Measurements from ENCODE around the gene TENT5C.
A peak's percentile ranks its signal among the peaks of the same experiment; 100 is the strongest.

DNA sequence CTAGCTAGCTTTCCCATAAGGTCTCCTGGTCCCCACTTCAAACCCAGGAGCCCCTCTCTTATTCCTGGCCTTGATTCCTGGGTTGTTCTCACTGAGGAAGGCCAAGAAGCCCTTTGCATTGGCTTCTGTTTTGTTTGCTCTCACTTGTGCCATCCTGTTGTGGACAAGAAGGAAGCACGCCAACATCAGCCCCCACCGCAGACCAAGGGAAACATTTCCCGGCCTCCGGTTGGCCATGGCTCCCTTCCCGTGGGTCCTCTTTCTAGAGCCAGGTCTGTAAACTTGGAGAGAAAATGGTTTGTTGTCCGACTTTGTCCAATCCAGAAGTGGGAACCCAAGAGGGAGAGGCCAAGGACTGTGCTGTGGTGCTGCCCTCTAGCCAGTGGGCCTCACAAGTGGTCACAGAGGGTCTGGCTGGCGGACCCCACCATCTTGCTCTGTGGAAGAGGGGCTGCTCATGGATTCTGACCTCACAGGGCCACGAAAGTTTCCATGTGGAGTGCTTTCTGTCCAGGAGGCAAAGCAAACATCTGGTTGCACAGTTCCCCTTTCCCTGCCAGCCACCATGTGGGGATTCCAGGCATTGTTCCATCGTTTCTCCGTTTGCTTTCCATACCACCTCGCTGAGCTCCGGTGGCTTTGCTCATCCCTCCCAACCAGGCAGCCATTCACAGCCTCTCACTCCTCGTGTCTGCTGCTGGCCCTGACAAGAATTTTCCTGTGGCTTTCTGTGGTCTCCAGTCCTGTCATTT, 18.9 kb upstream of the TENT5C start:
- TF ChIP-seq SAFB2 (IDR thresholded peaks at IDR 0.05; ENCODE audit: borderline replicate concordance, low read depth, low read length, severe bottlenecking), result no peak
- TF ChIP-seq, protein P1, sequence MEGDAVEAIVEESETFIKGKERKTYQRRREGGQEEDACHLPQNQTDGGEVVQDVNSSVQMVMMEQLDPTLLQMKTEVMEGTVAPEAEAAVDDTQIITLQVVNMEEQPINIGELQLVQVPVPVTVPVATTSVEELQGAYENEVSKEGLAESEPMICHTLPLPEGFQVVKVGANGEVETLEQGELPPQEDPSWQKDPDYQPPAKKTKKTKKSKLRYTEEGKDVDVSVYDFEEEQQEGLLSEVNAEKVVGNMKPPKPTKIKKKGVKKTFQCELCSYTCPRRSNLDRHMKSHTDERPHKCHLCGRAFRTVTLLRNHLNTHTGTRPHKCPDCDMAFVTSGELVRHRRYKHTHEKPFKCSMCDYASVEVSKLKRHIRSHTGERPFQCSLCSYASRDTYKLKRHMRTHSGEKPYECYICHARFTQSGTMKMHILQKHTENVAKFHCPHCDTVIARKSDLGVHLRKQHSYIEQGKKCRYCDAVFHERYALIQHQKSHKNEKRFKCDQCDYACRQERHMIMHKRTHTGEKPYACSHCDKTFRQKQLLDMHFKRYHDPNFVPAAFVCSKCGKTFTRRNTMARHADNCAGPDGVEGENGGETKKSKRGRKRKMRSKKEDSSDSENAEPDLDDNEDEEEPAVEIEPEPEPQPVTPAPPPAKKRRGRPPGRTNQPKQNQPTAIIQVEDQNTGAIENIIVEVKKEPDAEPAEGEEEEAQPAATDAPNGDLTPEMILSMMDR (IDR thresholded peaks at IDR 0.05 in 2 of 3, conservative IDR thresholded peaks at IDR 0.05 in 1 of 3; ENCODE audit: insufficient read depth in 2 of 3, low read depth in 1 of 3, low read length in 3 of 3), result peak in 2 of 3 experiments; percentile 15 to 28; a peak in 3 of 6 replicates
- no peak for TF ChIP-seq EZH2 (IDR thresholded peaks at IDR 0.05; ENCODE audit: borderline replicate concordance, low read depth, low read length)
- TF ChIP-seq BMI1 (IDR thresholded peaks at IDR 0.05; ENCODE audit: low read length), result no peak
- TF ChIP-seq, protein P2, sequence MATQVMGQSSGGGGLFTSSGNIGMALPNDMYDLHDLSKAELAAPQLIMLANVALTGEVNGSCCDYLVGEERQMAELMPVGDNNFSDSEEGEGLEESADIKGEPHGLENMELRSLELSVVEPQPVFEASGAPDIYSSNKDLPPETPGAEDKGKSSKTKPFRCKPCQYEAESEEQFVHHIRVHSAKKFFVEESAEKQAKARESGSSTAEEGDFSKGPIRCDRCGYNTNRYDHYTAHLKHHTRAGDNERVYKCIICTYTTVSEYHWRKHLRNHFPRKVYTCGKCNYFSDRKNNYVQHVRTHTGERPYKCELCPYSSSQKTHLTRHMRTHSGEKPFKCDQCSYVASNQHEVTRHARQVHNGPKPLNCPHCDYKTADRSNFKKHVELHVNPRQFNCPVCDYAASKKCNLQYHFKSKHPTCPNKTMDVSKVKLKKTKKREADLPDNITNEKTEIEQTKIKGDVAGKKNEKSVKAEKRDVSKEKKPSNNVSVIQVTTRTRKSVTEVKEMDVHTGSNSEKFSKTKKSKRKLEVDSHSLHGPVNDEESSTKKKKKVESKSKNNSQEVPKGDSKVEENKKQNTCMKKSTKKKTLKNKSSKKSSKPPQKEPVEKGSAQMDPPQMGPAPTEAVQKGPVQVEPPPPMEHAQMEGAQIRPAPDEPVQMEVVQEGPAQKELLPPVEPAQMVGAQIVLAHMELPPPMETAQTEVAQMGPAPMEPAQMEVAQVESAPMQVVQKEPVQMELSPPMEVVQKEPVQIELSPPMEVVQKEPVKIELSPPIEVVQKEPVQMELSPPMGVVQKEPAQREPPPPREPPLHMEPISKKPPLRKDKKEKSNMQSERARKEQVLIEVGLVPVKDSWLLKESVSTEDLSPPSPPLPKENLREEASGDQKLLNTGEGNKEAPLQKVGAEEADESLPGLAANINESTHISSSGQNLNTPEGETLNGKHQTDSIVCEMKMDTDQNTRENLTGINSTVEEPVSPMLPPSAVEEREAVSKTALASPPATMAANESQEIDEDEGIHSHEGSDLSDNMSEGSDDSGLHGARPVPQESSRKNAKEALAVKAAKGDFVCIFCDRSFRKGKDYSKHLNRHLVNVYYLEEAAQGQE (IDR thresholded peaks at IDR 0.05; ENCODE audit: borderline replicate concordance), result no peak
- TF ChIP-seq, protein P2 (CRISPR knock-in tag; IDR thresholded peaks at IDR 0.05; ENCODE audit: low read depth), result no peak
- no peak for TF ChIP-seq CBFB (CRISPR knock-in tag; IDR thresholded peaks at IDR 0.05)
- TF ChIP-seq YY1 (IDR thresholded peaks at IDR 0.05; ENCODE audit: borderline replicate concordance in 1 of 3, control insufficient read depth in 1 of 3, extremely low read depth in 1 of 3, insufficient read depth in 3 of 3, insufficient read length in 1 of 3, insufficient replicate concordance in 2 of 3, low read depth in 1 of 3, low read length in 2 of 3), result no peak
- TF ChIP-seq SMC3 (conservative IDR thresholded peaks at IDR 0.05; ENCODE audit: insufficient read depth, low read depth, low read length), result no peak

Data from K562 (cell line).